Hepatocyte (in vitro differentiated cells): Measurements from ENCODE around the gene EEF1AKMT4.

Experiments used
- CTCF ChIP-seq: fragments of 200-600 bp; sonication (generic); IDR thresholded peaks from 2 replicates; pipeline ENCODE4 v1.5.1; 2016; ENCODE audit warnings: antibody characterized with exemption, mild to moderate bottlenecking; ENCODE audit not compliant: poor library complexity
- EZH2 ChIP-seq: fragments of 200-600 bp; sonication (generic); IDR thresholded peaks from 2 replicates; pipeline ENCODE4 v1.6.1; 2016; ENCODE audit warnings: antibody characterized with exemption, mild to moderate bottlenecking, borderline replicate concordance
- EZH2phosphoT487 ChIP-seq: fragments of 200-600 bp; sonication (generic); IDR thresholded peaks from one replicate; pipeline ENCODE4 v1.6.1; 2018; ENCODE audit warnings: antibody characterized with exemption, mild to moderate bottlenecking, low read depth, moderate library complexity; ENCODE audit not compliant: unreplicated experiment, severe bottlenecking

GRCh38 chr3:184296616-184297015, 47.1 kb downstream of the EEF1AKMT4 start:
- TF ChIP-seq CTCF (no peak), EZH2 (no peak), EZH2phosphoT487 (no peak)
